IMR-90 (cell line): ENCODE data around the gene CLBA1. TPM values are rescaled to one million over a fixed set of nuclear protein-coding genes. Genes with fewer than 3 reads are reported as not detected.
A peak's percentile ranks its signal among the peaks of the same experiment; 100 is the strongest.

Experiments
- ATAC-seq: fragments of 200-7000 bp; cut with Tn5 transposase; 2 replicates; pipeline ENCODE4 v1.9.1; 2020; ENCODE audit warnings: low read depth, mild to moderate bottlenecking, moderate library complexity
- BruUV-seq: library from RNA; stranded (reverse); fragments of 400-500 nt; replicated peaks from 2 replicates; lab custom pipeline; 2021; lab: Mats Ljungman, UMichigan
- CTCF ChIA-PET: fragments of 300-600 bp; formaldehyde crosslinking; extraction: SDS; loops from one replicate; lab custom pipeline; 2021; ENCODE audit warnings: antibody characterized with exemption; lab: Yijun Ruan, JAX
- POLR2A ChIA-PET: fragments of 300-600 bp; sonication (Branson Sonifier 250); formaldehyde crosslinking; loops from one replicate; lab custom pipeline; 2022; ENCODE audit warnings: antibody characterized with exemption; ENCODE audit not compliant: unreplicated experiment; lab: Charles Lee
- DNase-seq: peaks from one replicate; pipeline ENCODE4 v3.0.0; 2013
- H2AFZ ChIP-seq: replicated peaks from 2 replicates; pipeline ENCODE3; 2013; ENCODE audit warnings: low read length, mild to moderate bottlenecking; ENCODE audit not compliant: poor library complexity
- H2AK5ac ChIP-seq: 2 replicates; pipeline ENCODE4 v1.6.1; 2013; ENCODE audit warnings: low read depth, low read length, inconsistent platforms
- H2AK9ac ChIP-seq: replicated peaks from 2 replicates; pipeline ENCODE3; 2013; ENCODE audit warnings: mild to moderate bottlenecking, low read depth, low read length, moderate library complexity; ENCODE audit not compliant: poor library complexity
- H2BK120ac ChIP-seq: 2 replicates; pipeline ENCODE4 v1.6.1; 2013; ENCODE audit warnings: low read depth, low read length, inconsistent platforms
- H2BK15ac ChIP-seq: 3 replicates; pipeline ENCODE4 v1.6.1; 2013; ENCODE audit warnings: low read depth, low read length, inconsistent platforms
- H2BK20ac ChIP-seq: 2 replicates; pipeline ENCODE4 v1.6.1; 2013; ENCODE audit warnings: low read depth, mild to moderate bottlenecking, inconsistent platforms, low read length, moderate library complexity
- H2BK5ac ChIP-seq: 2 replicates; pipeline ENCODE4 v1.6.1; 2013; ENCODE audit warnings: mild to moderate bottlenecking, low read depth, low read length, inconsistent platforms; ENCODE audit not compliant: poor library complexity, severe bottlenecking
- H3K14ac ChIP-seq: replicated peaks from 2 replicates; pipeline ENCODE4 v1.6.1; 2013; ENCODE audit warnings: low read depth, low read length, inconsistent platforms
- H3K18ac ChIP-seq: 2 replicates; pipeline ENCODE4 v1.6.1; 2013; ENCODE audit warnings: low read depth, low read length, control low read depth
- H3K23ac ChIP-seq: 2 replicates; pipeline ENCODE4 v1.6.1; 2013; ENCODE audit warnings: low read depth, low read length, inconsistent platforms
- H3K27ac ChIP-seq: 2 replicates; pipeline ENCODE4 v1.5.1; 2013; ENCODE audit warnings: mild to moderate bottlenecking, control low read depth, low read length; ENCODE audit not compliant: insufficient read depth
- H3K27me3 ChIP-seq: 2 replicates; pipeline ENCODE4 v1.6.1; 2013; ENCODE audit warnings: low read length; ENCODE audit not compliant: control insufficient read depth, insufficient read depth
- H3K36me3 ChIP-seq: 2 replicates; pipeline ENCODE4 v1.6.1; 2013; ENCODE audit warnings: low read length, mixed read lengths; ENCODE audit not compliant: control insufficient read depth, insufficient read depth
- H3K4ac ChIP-seq: 2 replicates; pipeline ENCODE4 v1.6.1; 2013; ENCODE audit warnings: low read depth, low read length, inconsistent platforms
- H3K4me1 ChIP-seq: 2 replicates; pipeline ENCODE4 v1.6.1; 2013; ENCODE audit warnings: low read length, mixed read lengths; ENCODE audit not compliant: control insufficient read depth, insufficient read depth
- H3K4me2 ChIP-seq: 2 replicates; pipeline ENCODE4 v1.6.1; 2013; ENCODE audit warnings: low read depth, mild to moderate bottlenecking, control low read depth, low read length, moderate library complexity
- H3K4me3 ChIP-seq: 2 replicates; pipeline ENCODE4 v1.5.1; 2013; ENCODE audit warnings: low read depth, mild to moderate bottlenecking, control low read depth, low read length, moderate library complexity; ENCODE audit not compliant: insufficient read depth
- H3K56ac ChIP-seq: 2 replicates; pipeline ENCODE4 v1.6.1; 2013; ENCODE audit warnings: low read length, inconsistent platforms; ENCODE audit not compliant: insufficient read depth; ENCODE audit errors: extremely low read depth
- H3K79me1 ChIP-seq, 2 experiments: 2 replicates each; pipeline ENCODE4 v1.6.1; 2013; ENCODE audit warnings: low read length in 2 of 2, inconsistent platforms in 1 of 2, low read depth in 1 of 2
- H3K9ac ChIP-seq: 2 replicates; pipeline ENCODE4 v1.6.1; 2013; ENCODE audit warnings: low read depth, low read length, control low read depth
- H3K9me1 ChIP-seq: 2 replicates; pipeline ENCODE4 v1.6.1; 2013; ENCODE audit warnings: low read length, inconsistent platforms; ENCODE audit not compliant: insufficient read depth
- H3K9me3 ChIP-seq: 2 replicates; pipeline ENCODE4 v1.6.1; 2013; ENCODE audit warnings: low read length; ENCODE audit not compliant: control insufficient read depth, insufficient read depth
- H4K20me1 ChIP-seq: 2 replicates; pipeline ENCODE4 v1.6.1; 2013; ENCODE audit warnings: low read length, inconsistent platforms; ENCODE audit not compliant: insufficient read depth
- H4K5ac ChIP-seq: 2 replicates; pipeline ENCODE4 v1.6.1; 2013; ENCODE audit warnings: mild to moderate bottlenecking, low read depth, low read length, control low read depth
- H4K8ac ChIP-seq, 2 experiments: 2 replicates each; pipeline ENCODE4 v1.6.1; 2013; ENCODE audit warnings: low read depth in 2 of 2, low read length in 2 of 2, control low read depth in 1 of 2, inconsistent platforms in 1 of 2
- H4K91ac ChIP-seq: 2 replicates; pipeline ENCODE4 v1.6.1; 2013; ENCODE audit warnings: low read depth, low read length, inconsistent platforms; ENCODE audit not compliant: insufficient read depth
- CTCF ChIP-seq: conservative IDR thresholded peaks from 2 replicates; pipeline ENCODE4 v1.5.1; 2012; ENCODE audit warnings: mild to moderate bottlenecking, low read depth, low read length, improper control_type of control experiment
- FOS ChIP-seq: fragments of 150-350 bp; IDR thresholded peaks from 2 replicates; pipeline ENCODE4 v1.6.1; 2016; ENCODE audit warnings: low read depth, low read length
- MAZ ChIP-seq: IDR thresholded peaks from 2 replicates; pipeline ENCODE4 v1.6.1; 2012; ENCODE audit warnings: low read depth, mild to moderate bottlenecking, low read length, improper control_type of control experiment, moderate library complexity, borderline replicate concordance
- POLR2A ChIP-seq: IDR thresholded peaks from 2 replicates; pipeline ENCODE4 v1.6.1; 2012; ENCODE audit warnings: mild to moderate bottlenecking, low read depth, low read length
- RCOR1 ChIP-seq: IDR thresholded peaks from 2 replicates; pipeline ENCODE4 v1.6.1; 2012; ENCODE audit warnings: mild to moderate bottlenecking, low read length, improper control_type of control experiment; ENCODE audit not compliant: insufficient replicate concordance
- WGBS, 2 experiments: methylation state at CpG; one replicate each; pipeline versions ENCODE4 v1.1.5 to v1.1.7; 2013; ENCODE audit warnings: missing lambda C conversion rate in 2 of 2; ENCODE audit not compliant: insufficient read length in 1 of 2; ENCODE audit errors: extremely low coverage in 2 of 2; 5-methylcytosine and 5-hydroxymethylcytosine counted together
- dilution Hi-C: fragments of 300-500 bp; cut with HindIII; formaldehyde crosslinking; loops from one replicate; pipeline ENCODE4 v1.14.3; 2018; ENCODE audit warnings: low sequenced_read_pairs; ENCODE audit not compliant: unreplicated experiment
- in situ Hi-C: fragments of 300-500 bp; cut with MboI; formaldehyde crosslinking; loops from 3 replicates; pipeline ENCODE4 v1.14.3; 2019; ENCODE audit warnings: low sequenced_read_pairs, inconsistent platforms, mixed read lengths
- intact Hi-C: fragments of 100-400 bp; cut with micrococcal nuclease; formaldehyde crosslinking; loops from 2 replicates; pipeline ENCODE4 v1.10.0; 2022
- polyA plus RNA-seq, 3 experiments: library from polyadenylated mRNA; depleted of rRNA; stranded (reverse); fragments of >200 nt; gene quantifications; 2 replicates each; pipeline ENCODE4 v1.2.3, GENCODE V29; 2012; ENCODE audit warnings: low replicate concordance in 1 of 3
- total RNA-seq: library from RNA; depleted of rRNA; stranded (reverse); fragments of >200 nt; gene quantifications from 2 replicates; pipeline ENCODE4 v1.2.3, GENCODE V29; 2012

Gene CLBA1
- total and polyA plus RNA-seq, 2 of the 4 experiments (the other 2 are of a cell fraction): 2.7 to 6.2 TPM

- Histone ChIP-seq H3K4me3 (no peak overlapping the region), H2BK15ac (no peak overlapping the region), H2AFZ (peak overlapping the region; percentile 69), H4K8ac (no peak overlapping the region), H3K4ac (no peak overlapping the region; the same call in 1 of the 2 replicates), H3K4me2 (no peak overlapping the region), H2BK5ac (no peak overlapping the region), H3K56ac (no peak overlapping the region), H4K20me1 (peaks cover 68% of the 10 kb centered on the region), H3K9me1 (peaks cover 26% of the 10 kb centered on the region), H3K18ac (no peak overlapping the region), H2AK5ac (no peak overlapping the region), H2BK20ac (no peak overlapping the region), H3K4me1 (peaks cover 22% of the 10 kb centered on the region), H2BK120ac (no peak overlapping the region), H3K23ac (no peak overlapping the region), H3K36me3 (peaks cover 28% of the 10 kb centered on the region), H4K91ac (no peak overlapping the region), H3K9ac (no peak overlapping the region), H4K5ac (no peak overlapping the region), H2AK9ac (no peak overlapping the region), H3K9me3 (no peaks in the 10 kb centered on the region), H3K14ac (no peak overlapping the region), H3K27me3 (no peaks in the 10 kb centered on the region), H3K27ac (no peak overlapping the region), H3K79me1 (peaks cover 20 to 56% of the 10 kb centered on the region in 2 experiments)
- TF ChIP-seq MAZ (no peak), FOS (no peak), RCOR1 (no peak), CTCF (peak; percentile 10; the same call in 1 of the 2 replicates), POLR2A (no peak)
- 75% methylated on average over 11 of the region's 23 CpGs; no CpG with 5 or more reads in 1 of the 2 experiments for WGBS, 2 experiments
- in situ Hi-C loops: no loop called here
- ChIA-PET POLR2A (interaction anchor here (0.6 kb wide), 1 partner anchor 28 kb away, joined by 3 read pairs; no protein-coding TSS in a partner anchor), CTCF (interaction anchor here (0.6 to 1.0 kb wide), 3 partner anchors 32 to 492 kb away, joined by 3 read pairs; no protein-coding TSS in a partner anchor)
- dilution Hi-C loops: no loop called here
- intact Hi-C loops: no loop called here
- BruUV-seq: no TSS peak
- ATAC-seq (no peak), DNase-seq (no peak)
These were observed 26.8 kb downstream of the CLBA1 start for GRCh38 chr14:105012171-105012985.
